PC-3 (cell line): ENCODE results near the gene MRPS22. TPM values are rescaled to one million over a fixed set of nuclear protein-coding genes. Genes with fewer than 3 reads are reported as not detected.

Experiments used
- ATAC-seq: fragments of 200-7000 bp; cut with Tn5 transposase; 2 replicates; pipeline ENCODE4 v1.9.1; 2020; ENCODE audit warnings: mild to moderate bottlenecking, moderate library complexity
- BruUV-seq: library from RNA; stranded (reverse); fragments of 400-500 nt; replicated peaks from 2 replicates; lab custom pipeline; 2021; lab: Mats Ljungman, UMichigan
- CTCF ChIA-PET: fragments of 300-600 bp; sonication (Branson Sonifier 250); formaldehyde crosslinking; loops from one replicate; lab custom pipeline; 2022; ENCODE audit warnings: antibody characterized with exemption; lab: Charles Lee
- POLR2A ChIA-PET: fragments of 300-600 bp; sonication (Branson Sonifier 250); formaldehyde crosslinking; loops from one replicate; lab custom pipeline; 2022; ENCODE audit warnings: antibody characterized with exemption; ENCODE audit not compliant: unreplicated experiment; lab: Charles Lee
- DNase-seq: peaks from one replicate; pipeline ENCODE4 v3.0.0-alpha.2; 2015
- H2AFZ ChIP-seq: fragments of 300-600 bp; sonication (generic); 2 replicates; pipeline ENCODE4 v1.6.0; 2016; ENCODE audit warnings: antibody characterized with exemption, low read length
- H3F3A ChIP-seq: fragments of 300-600 bp; sonication (generic); one replicate; pipeline ENCODE4 v1.6.0; 2017; ENCODE audit warnings: antibody characterized with exemption, low read length, control low read depth, mild to moderate bottlenecking; ENCODE audit not compliant: unreplicated experiment
- H3K27ac ChIP-seq: fragments of 300-600 bp; sonication (generic); 2 replicates; pipeline ENCODE4 v1.5.1; 2016; ENCODE audit warnings: mild to moderate bottlenecking, low read length
- H3K27me3 ChIP-seq: fragments of 300-600 bp; sonication (generic); 2 replicates; pipeline ENCODE4 v1.6.1; 2016; ENCODE audit warnings: low read length, mixed read lengths
- H3K36me3 ChIP-seq: fragments of 300-600 bp; sonication (generic); 2 replicates; pipeline ENCODE4 v1.6.1; 2016; ENCODE audit warnings: low read depth, mixed run types, low read length, mixed read lengths
- H3K4me1 ChIP-seq: fragments of 300-600 bp; sonication (generic); 2 replicates; pipeline ENCODE4 v1.5.1; 2016; ENCODE audit warnings: low read length; ENCODE audit not compliant: insufficient read depth
- H3K4me2 ChIP-seq: fragments of 300-600 bp; sonication (generic); 2 replicates; pipeline ENCODE4 v1.6.0; 2016; ENCODE audit warnings: low read length
- H3K4me3 ChIP-seq: fragments of 300-600 bp; sonication (generic); 2 replicates; pipeline ENCODE4 v1.5.1; 2016; ENCODE audit warnings: mild to moderate bottlenecking, low read length, mixed read lengths
- H3K79me2 ChIP-seq: fragments of 300-600 bp; sonication (generic); 2 replicates; pipeline ENCODE4 v1.6.1; 2017; ENCODE audit warnings: low read length, mixed read lengths
- H3K9ac ChIP-seq: fragments of 300-600 bp; sonication (generic); 2 replicates; pipeline ENCODE4 v1.6.0; 2016; ENCODE audit warnings: mild to moderate bottlenecking, low read length
- H3K9me2 ChIP-seq: fragments of 300-600 bp; sonication (generic); replicated peaks from 2 replicates; pipeline ENCODE4 v1.6.1; 2016; ENCODE audit warnings: mixed run types, low read length, mixed read lengths
- H3K9me3 ChIP-seq: fragments of 300-600 bp; sonication (generic); 2 replicates; pipeline ENCODE4 v1.6.1; 2016; ENCODE audit warnings: low read length, mixed read lengths
- H4K20me1 ChIP-seq: fragments of 300-600 bp; sonication (generic); 2 replicates; pipeline ENCODE4 v1.6.1; 2016; ENCODE audit warnings: low read length, mixed read lengths
- CTCF ChIP-seq: fragments of 300-600 bp; sonication (generic); conservative IDR thresholded peaks from 2 replicates; pipeline ENCODE4 v1.5.1; 2017; ENCODE audit warnings: antibody characterized with exemption, low read depth, mild to moderate bottlenecking, low read length
- EZH2 ChIP-seq: fragments of 300-600 bp; sonication (generic); IDR thresholded peaks from one replicate; pipeline ENCODE4 v1.6.1; 2017; ENCODE audit warnings: antibody characterized with exemption, mild to moderate bottlenecking, low read length; ENCODE audit not compliant: unreplicated experiment
- EZH2phosphoT487 ChIP-seq: fragments of 300-600 bp; sonication (generic); IDR thresholded peaks from 2 replicates; pipeline ENCODE4 v1.6.1; 2018; ENCODE audit warnings: mild to moderate bottlenecking, antibody characterized with exemption, low read length, borderline replicate concordance
- intact Hi-C: fragments of 100-400 bp; cut with micrococcal nuclease; formaldehyde crosslinking; loops from 2 replicates; pipeline ENCODE4 v1.9.0; 2023
- total RNA-seq: library from RNA; depleted of rRNA; stranded (reverse); fragments of >200 nt; gene quantifications from 2 replicates; pipeline ENCODE4 v1.2.3, GENCODE V29; 2014

Gene MRPS22
- total RNA-seq, 1 experiment from 2014 or later: 73.3 TPM

GRCh38 chr3:139310474-139310933 lies 33.3 kb upstream of the MRPS22 start:
- Histone ChIP-seq H3K4me1 (peaks cover 56% of the 10 kb centered on the region), H3K27ac (peak overlapping the region; percentile 82), H3K27me3 (no peaks in the 10 kb centered on the region), H2AFZ (peak overlapping the region; percentile 51; the same call in 1 of the 2 replicates), H3K9ac (peak overlapping the region; percentile 45; the same call in 1 of the 2 replicates), H3F3A (peaks cover 3% of the 10 kb centered on the region), H3K79me2 (no peaks in the 10 kb centered on the region), H3K4me2 (peak overlapping the region; percentile 73), H4K20me1 (no peaks in the 10 kb centered on the region), H3K36me3 (no peaks in the 10 kb centered on the region), H3K4me3 (peak overlapping the region; percentile 30; the same call in 1 of the 2 replicates), H3K9me3 (no peaks in the 10 kb centered on the region), H3K9me2 (no peaks in the 10 kb centered on the region)
- DNase-seq: peak; percentile 89
- CTCF ChIA-PET: no interaction called here
- no TSS peak for BruUV-seq
- POLR2A ChIA-PET: no interaction called here
- intact Hi-C loops: loop anchor here (2.0 kb wide), 1 partner anchor 194 kb away; no protein-coding TSS in a partner anchor
- TF ChIP-seq CTCF: no peak
- TF ChIP-seq EZH2: no peak
- no peak for TF ChIP-seq EZH2phosphoT487
- peak; percentile 79 for ATAC-seq

GRCh38 chr3:139311557-139311956 lies 32.3 kb upstream of the MRPS22 start:
- Histone ChIP-seq H4K20me1 (no peaks in the 10 kb centered on the region), H3F3A (peaks cover 3% of the 10 kb centered on the region), H3K27me3 (no peaks in the 10 kb centered on the region), H3K4me1 (peaks cover 56% of the 10 kb centered on the region), H3K36me3 (no peaks in the 10 kb centered on the region), H2AFZ (no peak overlapping the region), H3K79me2 (no peaks in the 10 kb centered on the region), H3K9me3 (no peaks in the 10 kb centered on the region), H3K9ac (no peak overlapping the region), H3K27ac (no peak overlapping the region), H3K9me2 (no peaks in the 10 kb centered on the region), H3K4me2 (no peak overlapping the region), H3K4me3 (no peak overlapping the region)
- ChIA-PET POLR2A (no interaction called here), CTCF (no interaction called here)
- TF ChIP-seq EZH2phosphoT487: no peak
- TF ChIP-seq EZH2: no peak
- no peak for TF ChIP-seq CTCF
- no peak for ATAC-seq
- DNase-seq: no peak
- intact Hi-C loops: loop anchor here (2.0 kb wide), 1 partner anchor 195 kb away; no protein-coding TSS in a partner anchor
- BruUV-seq: no TSS peak

GRCh38 chr3:139312416-139312815 lies 31.4 kb upstream of the MRPS22 start:
- TF ChIP-seq CTCF (no peak), EZH2phosphoT487 (no peak), EZH2 (no peak)
- H3K9me2 ChIP-seq: no peaks in the 10 kb centered on the region
- no TSS peak for BruUV-seq
- no peaks in the 10 kb centered on the region for H3K79me2 ChIP-seq
- ChIA-PET POLR2A (no interaction called here), CTCF (no interaction called here)
- H3K9ac ChIP-seq: no peak overlapping the region
- no peaks in the 10 kb centered on the region for H3K27me3 ChIP-seq
- intact Hi-C loops: no loop called here
- H3K27ac ChIP-seq: no peak overlapping the region
- DNase-seq (no peak), ATAC-seq (no peak)
- no peaks in the 10 kb centered on the region for H3K36me3 ChIP-seq
- peak overlapping the region; percentile 38; the same call in 1 of the 2 replicates for H3K4me2 ChIP-seq
- H2AFZ ChIP-seq: no peak overlapping the region
- H4K20me1 ChIP-seq: no peaks in the 10 kb centered on the region
- no peaks in the 10 kb centered on the region for H3K9me3 ChIP-seq
- no peak overlapping the region for H3K4me3 ChIP-seq
- H3F3A ChIP-seq: peaks cover 3% of the 10 kb centered on the region
- peaks cover 60% of the 10 kb centered on the region for H3K4me1 ChIP-seq
